Lower leg skin (tissue), 3 donors: ENCODE data around the gene TMEM222.

Experiments
- CTCF ChIP-seq, 3 donors: fragments of 450-650 bp; IDR thresholded peaks; one replicate each; pipeline ENCODE4 v1.5.1; 2016; ENCODE audit warnings: antibody characterized with exemption in 3 of 3, mild to moderate bottlenecking in 3 of 3, moderate library complexity in 2 of 3
- POLR2A ChIP-seq, 2 donors: fragments of 450-650 bp; IDR thresholded peaks; one replicate each; pipeline ENCODE4 v1.6.1; 2016 to 2017; ENCODE audit warnings: antibody characterized with exemption in 2 of 2, mild to moderate bottlenecking in 1 of 2, moderate library complexity in 1 of 2

GRCh38 chr1:27338751-27339150, 16.8 kb downstream of the TMEM222 start:
- TF ChIP-seq CTCF (IDR thresholded peaks at IDR 0.05) (no peak), POLR2A (IDR thresholded peaks at IDR 0.05) (no peak)
